Measurements from ENCODE around the gene KANSL1. TPM values are rescaled to one million over a fixed set of nuclear protein-coding genes. Genes with fewer than 3 reads are reported as not detected.

The KANSL1 gene
- total and polyA plus RNA-seq, 2 donors (not counting 1 experiment from before 2014, with no cell fraction given), result 36.8 to 233 TPM

- DNase-seq (no peak), ATAC-seq (ENCODE audit: low read depth) (no peak)
- Histone ChIP-seq H3K9me3 (ENCODE audit: control extremely low read depth in 1 of 3, control insufficient read depth in 2 of 3, insufficient read depth in 1 of 3, low read length in 2 of 3) (no peaks in the 10 kb centered on the region), H3K27ac (ENCODE audit: low read length in 2 of 2) (no peak overlapping the region), H3K27me3 (replicated peaks in 1 of 4; ENCODE audit: control extremely low read depth in 1 of 4, control insufficient read depth in 3 of 4, insufficient read depth in 4 of 4, low read length in 3 of 4) (peaks cover 0 to 5% (median 0%) of the 10 kb centered on the region in 4 experiments), H3K4me2 (replicated peaks; ENCODE audit: low read depth, low read length, poor library complexity, severe bottlenecking) (no peak overlapping the region), H4K20me1 (ENCODE audit: control insufficient read depth, insufficient read depth, low read length, poor library complexity, severe bottlenecking) (no peaks in the 10 kb centered on the region), H3K36me3 (replicated peaks in 1 of 2; ENCODE audit: control extremely low read depth in 1 of 2, control insufficient read depth in 1 of 2, extremely low read depth in 1 of 2, insufficient read depth in 2 of 2, low read length in 1 of 2) (no peaks in the 10 kb centered on the region), H3K4me1 (ENCODE audit: control insufficient read depth in 2 of 2, insufficient read depth in 2 of 2, low read length in 2 of 2) (peaks cover 0 to under 1% of the 10 kb centered on the region in 2 donors), H3K9ac (ENCODE audit: low read length) (no peak overlapping the region), H2AFZ (ENCODE audit: insufficient read depth, low read depth, low read length, poor library complexity, severe bottlenecking) (no peak overlapping the region), H3K79me2 (ENCODE audit: control insufficient read depth, insufficient read depth, low read length) (no peaks in the 10 kb centered on the region), H3K4me3 (ENCODE audit: control extremely low read depth in 1 of 5, extremely low read depth in 1 of 5, insufficient read depth in 1 of 5, low read depth in 2 of 5, low read length in 4 of 5) (no peak overlapping the region)
- H3K27me3 Mint-ChIP-seq, result peaks cover 4% of the 10 kb centered on the region
- ChIA-PET CTCF (interaction anchor here (0.7 to 1.2 kb wide), 2 partner anchors 51 to 200 kb away, joined by 3 to 4 read pairs; no protein-coding TSS in a partner anchor), POLR2A (no interaction called here)
- intact Hi-C loops (cut with micrococcal nuclease), result no loop called here
- H3K9me3 Mint-ChIP-seq (ENCODE audit: insufficient read depth), result no peaks in the 10 kb centered on the region
- H3K27ac Mint-ChIP-seq, result no peak overlapping the region
- TF ChIP-seq EZH2 (IDR thresholded peaks at IDR 0.05; ENCODE audit: borderline replicate concordance, insufficient read depth, low read depth, low read length, poor library complexity, severe bottlenecking) (no peak), CTCF (IDR thresholded peaks at IDR 0.05) (no peak)
- no peak overlapping the region for H3K4me3 Mint-ChIP-seq
- peaks cover under 1% of the 10 kb centered on the region for H3K4me1 Mint-ChIP-seq
- WGBS (ENCODE audit: insufficient coverage), result 90% methylated on average over 7 of the region's 7 CpGs
These were observed 180.1 kb downstream of the KANSL1 start for GRCh38 chr17:46013127-46013501.

- TF ChIP-seq EZH2 (IDR thresholded peaks at IDR 0.05; ENCODE audit: borderline replicate concordance, insufficient read depth, low read depth, low read length, poor library complexity, severe bottlenecking) (no peak), CTCF (IDR thresholded peaks at IDR 0.05) (no peak)
- H3K9me3 ChIP-seq (ENCODE audit: control extremely low read depth in 1 of 3, control insufficient read depth in 2 of 3, insufficient read depth in 1 of 3, low read length in 2 of 3), result no peaks in the 10 kb centered on the region
- no peak overlapping the region for H2AFZ ChIP-seq (ENCODE audit: insufficient read depth, low read depth, low read length, poor library complexity, severe bottlenecking)
- ATAC-seq (ENCODE audit: low read depth) (no peak), DNase-seq (no peak)
- no peak overlapping the region for H3K4me2 ChIP-seq (replicated peaks; ENCODE audit: low read depth, low read length, poor library complexity, severe bottlenecking)
- peaks cover 0 to 5% (median 0%) of the 10 kb centered on the region in 4 experiments for H3K27me3 ChIP-seq (replicated peaks in 1 of 4; ENCODE audit: control extremely low read depth in 1 of 4, control insufficient read depth in 3 of 4, insufficient read depth in 4 of 4, low read length in 3 of 4)
- no peaks in the 10 kb centered on the region for H3K79me2 ChIP-seq (ENCODE audit: control insufficient read depth, insufficient read depth, low read length)
- Mint-ChIP-seq H3K4me3 (no peak overlapping the region), H3K27ac (no peak overlapping the region), H3K9me3 (ENCODE audit: insufficient read depth) (no peaks in the 10 kb centered on the region), H3K27me3 (peaks cover 8% of the 10 kb centered on the region), H3K4me1 (no peaks in the 10 kb centered on the region)
- no peak overlapping the region for H3K4me3 ChIP-seq (ENCODE audit: control extremely low read depth in 1 of 5, extremely low read depth in 1 of 5, insufficient read depth in 1 of 5, low read depth in 2 of 5, low read length in 4 of 5)
- POLR2A ChIA-PET, result no interaction called here
- H4K20me1 ChIP-seq (ENCODE audit: control insufficient read depth, insufficient read depth, low read length, poor library complexity, severe bottlenecking), result no peaks in the 10 kb centered on the region
- 86% methylated on average over 10 of the region's 11 CpGs for WGBS (ENCODE audit: insufficient coverage)
- no peaks in the 10 kb centered on the region for H3K4me1 ChIP-seq (ENCODE audit: control insufficient read depth in 2 of 2, insufficient read depth in 2 of 2, low read length in 2 of 2)
- H3K27ac ChIP-seq (ENCODE audit: low read length in 2 of 2), result no peak overlapping the region
- no peaks in the 10 kb centered on the region for H3K36me3 ChIP-seq (replicated peaks in 1 of 2; ENCODE audit: control extremely low read depth in 1 of 2, control insufficient read depth in 1 of 2, extremely low read depth in 1 of 2, insufficient read depth in 2 of 2, low read length in 1 of 2)
- H3K9ac ChIP-seq (ENCODE audit: low read length), result no peak overlapping the region
- CTCF ChIA-PET, result interaction anchor here (0.7 to 1.2 kb wide), 2 partner anchors 51 to 200 kb away, joined by 3 to 4 read pairs; no protein-coding TSS in a partner anchor
- intact Hi-C loops (cut with micrococcal nuclease), result no loop called here
These were observed 180.6 kb downstream of the KANSL1 start for GRCh38 chr17:46012506-46013079.
